ENCODE measurements around the gene KIRREL3.

The KIRREL3 gene

DNA sequence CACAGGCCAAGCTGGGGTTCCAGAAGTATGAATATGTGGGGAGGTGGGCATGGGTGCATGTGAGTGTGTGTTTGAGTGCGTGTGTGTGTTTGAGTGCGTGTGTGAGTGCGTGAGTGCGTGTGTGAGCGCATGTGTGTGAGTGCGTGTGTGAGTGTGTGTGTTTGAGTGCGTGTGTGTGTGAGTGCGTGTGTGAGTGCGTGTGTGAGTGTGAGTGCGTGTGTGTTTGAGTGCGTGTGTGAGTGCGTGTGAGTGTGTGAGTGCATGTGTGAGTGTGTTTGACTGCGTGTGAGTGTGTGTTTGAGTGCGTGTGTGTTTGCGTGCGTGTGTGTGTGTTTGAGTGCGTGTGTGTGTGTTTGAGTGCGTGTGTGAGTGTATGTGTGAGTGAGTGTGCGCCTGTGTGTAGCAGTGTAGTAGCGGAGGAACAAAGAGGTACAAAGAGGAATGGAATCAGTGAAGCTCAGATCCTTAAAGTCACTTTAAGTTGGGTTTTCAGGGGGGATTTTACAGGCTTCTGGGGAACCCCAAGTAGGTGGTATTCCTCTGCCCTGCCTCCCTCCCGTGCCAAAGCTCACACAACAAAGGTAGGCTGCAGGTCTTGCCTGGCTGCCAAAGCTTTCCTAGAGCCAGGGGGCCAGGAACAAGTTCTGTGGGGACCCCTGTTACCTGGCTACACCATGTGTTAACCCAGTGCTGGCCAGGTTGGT lies 137.1 kb downstream of the KIRREL3 start:
- TF ChIP-seq YY1 (IDR thresholded peaks at IDR 0.05; ENCODE audit: insufficient read depth, insufficient read length) (no peak), ZNF274 (IDR thresholded peaks at IDR 0.05; ENCODE audit: low read depth, low read length) (no peak)
- Histone ChIP-seq H3K9ac (ENCODE audit: insufficient read length, low read depth) (no peak overlapping the region), H3K9me3 (ENCODE audit: insufficient read depth, low read length) (no peaks in the 10 kb centered on the region; the same call in 1 of the 2 replicates), H3K36me3 (ENCODE audit: insufficient read depth, insufficient read length, low read length) (no peaks in the 10 kb centered on the region), H3K4me3 (ENCODE audit: insufficient read length, low read depth) (no peak overlapping the region), H3K27me3 (ENCODE audit: insufficient read depth, insufficient read length) (no peaks in the 10 kb centered on the region), H3K4me1 (ENCODE audit: insufficient read depth, insufficient read length) (no peaks in the 10 kb centered on the region)
- DNase-seq (ENCODE audit: low read depth, low spot score), result no peak

- Histone ChIP-seq H3K4me1 (ENCODE audit: insufficient read depth, insufficient read length) (no peaks in the 10 kb centered on the region), H3K36me3 (ENCODE audit: insufficient read depth, insufficient read length, low read length) (no peaks in the 10 kb centered on the region), H3K4me3 (ENCODE audit: insufficient read length, low read depth) (no peak overlapping the region), H3K27me3 (ENCODE audit: insufficient read depth, insufficient read length) (no peaks in the 10 kb centered on the region), H3K9ac (ENCODE audit: insufficient read length, low read depth) (no peak overlapping the region), H3K9me3 (ENCODE audit: insufficient read depth, low read length) (no peaks in the 10 kb centered on the region; the same call in 1 of the 2 replicates)
- TF ChIP-seq ZNF274 (IDR thresholded peaks at IDR 0.05; ENCODE audit: low read depth, low read length), result no peak
- TF ChIP-seq SUZ12 (IDR thresholded peaks at IDR 0.05; ENCODE audit: extremely low read depth, insufficient read depth, insufficient read length), result no peak
- TF ChIP-seq YY1 (IDR thresholded peaks at IDR 0.05; ENCODE audit: insufficient read depth, insufficient read length), result no peak
- DNase-seq (ENCODE audit: low read depth, low spot score), result peak; percentile 20
Measured at GRCh38 chr11:126862664-126863243, 137.8 kb downstream of the KIRREL3 start.

GRCh38 chr11:126861796-126862459 lies 138.6 kb downstream of the KIRREL3 start:
- DNase-seq (ENCODE audit: low read depth, low spot score), result no peak
- Histone ChIP-seq H3K9ac (ENCODE audit: insufficient read length, low read depth) (no peak overlapping the region), H3K27me3 (ENCODE audit: insufficient read depth, insufficient read length) (no peaks in the 10 kb centered on the region), H3K4me1 (ENCODE audit: insufficient read depth, insufficient read length) (no peaks in the 10 kb centered on the region), H3K9me3 (ENCODE audit: insufficient read depth, low read length) (no peaks in the 10 kb centered on the region; the same call in 1 of the 2 replicates), H3K4me3 (ENCODE audit: insufficient read length, low read depth) (no peak overlapping the region), H3K36me3 (ENCODE audit: insufficient read depth, insufficient read length, low read length) (no peaks in the 10 kb centered on the region)
- TF ChIP-seq YY1 (IDR thresholded peaks at IDR 0.05; ENCODE audit: insufficient read depth, insufficient read length) (no peak), SUZ12 (IDR thresholded peaks at IDR 0.05; ENCODE audit: extremely low read depth, insufficient read depth, insufficient read length) (no peak), ZNF274 (IDR thresholded peaks at IDR 0.05; ENCODE audit: low read depth, low read length) (no peak)

DNA sequence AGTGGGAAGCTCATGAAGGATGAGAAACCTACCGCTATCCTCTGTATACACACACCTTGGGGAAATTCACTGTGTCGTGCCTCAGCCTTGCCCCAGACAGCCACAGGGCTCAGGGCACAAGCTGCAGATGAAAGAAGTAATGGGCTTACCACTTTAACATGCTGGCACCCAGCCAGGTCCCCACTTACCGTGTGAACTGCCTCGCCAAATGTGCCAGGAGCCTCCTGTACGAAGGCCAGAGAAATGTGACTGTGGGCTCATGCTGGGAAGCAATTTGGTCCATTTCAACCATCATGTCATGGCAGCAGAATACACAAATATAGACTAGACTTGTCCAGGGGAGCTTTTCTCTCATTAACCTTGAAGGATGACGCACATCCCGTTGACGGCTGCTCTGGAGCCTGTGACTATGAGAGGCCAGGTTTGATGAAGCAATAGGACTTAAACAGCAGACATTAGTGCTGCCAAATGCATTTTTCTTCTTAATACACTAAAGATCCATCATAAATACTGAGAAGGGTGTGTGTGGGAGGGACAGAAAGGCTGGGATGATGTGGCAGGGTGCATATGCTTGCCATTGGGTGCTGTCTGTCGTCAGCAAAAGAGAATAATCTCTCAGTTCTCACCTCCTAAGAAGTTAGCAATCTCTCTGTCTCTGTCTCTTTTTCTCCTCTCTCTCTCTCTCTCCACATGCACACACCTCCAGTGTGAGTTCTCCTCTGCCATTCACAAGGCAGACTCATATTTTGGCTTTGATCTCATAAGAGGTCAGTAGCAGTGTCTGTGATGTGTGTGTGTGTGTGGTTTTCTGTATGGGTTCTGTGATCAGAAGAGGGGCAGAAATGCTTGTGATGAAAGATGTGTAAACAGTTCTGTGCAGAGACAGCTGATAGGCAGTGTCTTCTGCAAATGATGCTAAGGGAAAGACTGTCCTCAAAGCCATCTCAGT lies 142.4 kb downstream of the KIRREL3 start:
- Histone ChIP-seq H3K9ac (ENCODE audit: insufficient read length, low read depth) (no peak overlapping the region), H3K9me3 (ENCODE audit: insufficient read depth, low read length) (no peaks in the 10 kb centered on the region; the same call in 1 of the 2 replicates), H3K36me3 (ENCODE audit: insufficient read depth, insufficient read length, low read length) (no peaks in the 10 kb centered on the region), H3K27me3 (ENCODE audit: insufficient read depth, insufficient read length) (no peaks in the 10 kb centered on the region), H3K4me3 (ENCODE audit: insufficient read length, low read depth) (no peak overlapping the region), H3K4me1 (ENCODE audit: insufficient read depth, insufficient read length) (no peaks in the 10 kb centered on the region)
- TF ChIP-seq ZNF274 (IDR thresholded peaks at IDR 0.05; ENCODE audit: low read depth, low read length), result no peak
- TF ChIP-seq SUZ12 (IDR thresholded peaks at IDR 0.05; ENCODE audit: extremely low read depth, insufficient read depth, insufficient read length), result no peak
- DNase-seq (ENCODE audit: low read depth, low spot score), result no peak

DNA sequence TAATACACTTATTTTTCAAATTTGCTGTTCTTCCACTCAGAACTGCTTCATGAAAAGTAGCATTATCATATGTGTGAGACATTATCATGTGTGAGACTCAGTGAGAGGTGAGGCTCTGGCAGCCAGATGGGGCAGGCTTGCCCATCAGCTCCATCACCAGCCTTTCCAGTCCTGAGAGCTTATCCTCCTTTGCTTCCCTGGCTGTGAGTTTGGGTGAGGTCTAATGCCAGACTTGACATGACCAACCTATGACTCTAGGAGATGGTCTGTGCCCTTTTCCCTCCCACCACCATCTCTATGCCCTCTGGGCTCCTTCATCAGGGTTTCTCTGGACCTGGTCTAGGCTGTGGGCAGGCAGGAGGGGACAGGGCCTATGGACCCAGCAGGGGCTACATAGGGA lies 145.0 kb downstream of the KIRREL3 start:
- Histone ChIP-seq H3K36me3 (ENCODE audit: insufficient read depth, insufficient read length, low read length) (no peaks in the 10 kb centered on the region), H3K4me3 (ENCODE audit: insufficient read length, low read depth) (no peak overlapping the region), H3K9me3 (ENCODE audit: insufficient read depth, low read length) (no peaks in the 10 kb centered on the region; the same call in 1 of the 2 replicates), H3K9ac (ENCODE audit: insufficient read length, low read depth) (no peak overlapping the region), H3K4me1 (ENCODE audit: insufficient read depth, insufficient read length) (no peaks in the 10 kb centered on the region), H3K27me3 (ENCODE audit: insufficient read depth, insufficient read length) (no peaks in the 10 kb centered on the region)
- no peak for DNase-seq (ENCODE audit: low read depth, low spot score)
- no peak for TF ChIP-seq ZNF274 (IDR thresholded peaks at IDR 0.05; ENCODE audit: low read depth, low read length)
- TF ChIP-seq SUZ12 (IDR thresholded peaks at IDR 0.05; ENCODE audit: extremely low read depth, insufficient read depth, insufficient read length), result no peak
- TF ChIP-seq YY1 (IDR thresholded peaks at IDR 0.05; ENCODE audit: insufficient read depth, insufficient read length), result no peak

- H3K9me3 ChIP-seq (ENCODE audit: insufficient read depth, low read length), result no peaks in the 10 kb centered on the region
- TF ChIP-seq ZNF274 (IDR thresholded peaks at IDR 0.05; ENCODE audit: low read depth, low read length) (no peak), YY1 (IDR thresholded peaks at IDR 0.05; ENCODE audit: insufficient read depth, insufficient read length) (no peak), SUZ12 (IDR thresholded peaks at IDR 0.05; ENCODE audit: extremely low read depth, insufficient read depth, insufficient read length) (no peak)
- H3K4me1 ChIP-seq (ENCODE audit: insufficient read depth, insufficient read length), result no peaks in the 10 kb centered on the region
- H3K4me3 ChIP-seq (ENCODE audit: insufficient read length, low read depth), result no peak overlapping the region
- no peaks in the 10 kb centered on the region for H3K27me3 ChIP-seq (ENCODE audit: insufficient read depth, insufficient read length)
- no peaks in the 10 kb centered on the region for H3K36me3 ChIP-seq (ENCODE audit: insufficient read depth, insufficient read length, low read length)
- H3K9ac ChIP-seq (ENCODE audit: insufficient read length, low read depth), result no peak overlapping the region
- DNase-seq (ENCODE audit: low read depth, low spot score), result no peak
Measured at GRCh38 chr11:126853732-126854131, 146.8 kb downstream of the KIRREL3 start.

Measured in NT2/D1 (cell line).